ENCODE data around the gene FILIP1L. TPM values are rescaled to one million over a fixed set of nuclear protein-coding genes. Genes with fewer than 3 reads are reported as not detected.

The FILIP1L gene
- total RNA-seq, 1 donor from 2014 or later = 47.0 TPM

DNA sequence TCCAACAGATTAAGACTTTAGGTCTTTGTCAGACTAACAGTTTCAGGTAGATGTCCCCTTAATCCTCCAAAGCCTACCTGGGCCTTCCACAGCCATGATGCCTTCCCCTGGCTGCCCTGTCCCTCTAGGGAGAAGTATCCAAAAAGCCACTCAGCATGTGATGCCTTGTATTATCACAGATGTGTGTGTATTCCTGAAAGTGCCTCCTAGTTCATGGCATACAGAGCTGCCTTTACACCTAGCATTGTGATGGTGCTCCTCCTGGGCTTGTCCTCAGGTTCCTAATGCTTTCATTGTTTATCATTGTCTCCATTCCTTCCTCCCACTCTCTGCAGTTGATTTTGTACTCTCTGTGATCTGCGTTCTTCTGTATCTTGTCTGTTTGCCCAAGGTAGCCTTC, 253.1 kb downstream of the FILIP1L start:
- no peaks in the 10 kb centered on the region for H3K27me3 Mint-ChIP-seq (ENCODE audit: unreplicated experiment)
- H3K27ac Mint-ChIP-seq (ENCODE audit: unreplicated experiment) = peak overlapping the region; percentile 94
- H3K36me3 Mint-ChIP-seq (ENCODE audit: unreplicated experiment) = peaks cover 48% of the 10 kb centered on the region
- DNase-seq (ENCODE audit: extremely low spot score, unreplicated experiment) = no peak
- TF ChIP-seq, protein P1, sequence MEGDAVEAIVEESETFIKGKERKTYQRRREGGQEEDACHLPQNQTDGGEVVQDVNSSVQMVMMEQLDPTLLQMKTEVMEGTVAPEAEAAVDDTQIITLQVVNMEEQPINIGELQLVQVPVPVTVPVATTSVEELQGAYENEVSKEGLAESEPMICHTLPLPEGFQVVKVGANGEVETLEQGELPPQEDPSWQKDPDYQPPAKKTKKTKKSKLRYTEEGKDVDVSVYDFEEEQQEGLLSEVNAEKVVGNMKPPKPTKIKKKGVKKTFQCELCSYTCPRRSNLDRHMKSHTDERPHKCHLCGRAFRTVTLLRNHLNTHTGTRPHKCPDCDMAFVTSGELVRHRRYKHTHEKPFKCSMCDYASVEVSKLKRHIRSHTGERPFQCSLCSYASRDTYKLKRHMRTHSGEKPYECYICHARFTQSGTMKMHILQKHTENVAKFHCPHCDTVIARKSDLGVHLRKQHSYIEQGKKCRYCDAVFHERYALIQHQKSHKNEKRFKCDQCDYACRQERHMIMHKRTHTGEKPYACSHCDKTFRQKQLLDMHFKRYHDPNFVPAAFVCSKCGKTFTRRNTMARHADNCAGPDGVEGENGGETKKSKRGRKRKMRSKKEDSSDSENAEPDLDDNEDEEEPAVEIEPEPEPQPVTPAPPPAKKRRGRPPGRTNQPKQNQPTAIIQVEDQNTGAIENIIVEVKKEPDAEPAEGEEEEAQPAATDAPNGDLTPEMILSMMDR (IDR thresholded peaks at IDR 0.05) = no peak
- H3K9me3 Mint-ChIP-seq (ENCODE audit: unreplicated experiment) = no peaks in the 10 kb centered on the region
- peaks cover 74% of the 10 kb centered on the region for H3K4me1 Mint-ChIP-seq (ENCODE audit: unreplicated experiment)
- peak overlapping the region; percentile 12 for H3K4me3 Mint-ChIP-seq (ENCODE audit: unreplicated experiment)

DNA sequence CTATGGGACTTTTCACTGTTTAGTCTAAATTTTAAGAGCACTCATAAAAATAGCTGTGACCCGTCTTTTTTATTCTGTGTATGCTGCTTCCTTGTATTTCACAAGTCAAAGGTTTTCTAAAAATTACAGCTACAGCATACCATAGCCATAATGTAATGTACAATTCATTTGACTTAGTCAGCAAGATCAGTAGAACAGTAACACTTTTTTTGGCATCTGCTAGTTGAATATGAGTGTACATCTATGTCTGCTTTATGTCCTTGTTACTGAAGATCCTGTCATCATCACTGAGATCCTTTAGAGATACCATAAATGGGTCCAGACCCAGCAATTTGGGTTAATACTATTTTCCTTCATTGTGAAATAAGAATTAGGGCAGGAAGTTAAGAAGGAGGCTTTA, 254.5 kb downstream of the FILIP1L start:
- H3K4me1 Mint-ChIP-seq (ENCODE audit: unreplicated experiment) = peaks cover 71% of the 10 kb centered on the region
- H3K36me3 Mint-ChIP-seq (ENCODE audit: unreplicated experiment) = peaks cover 48% of the 10 kb centered on the region
- H3K9me3 Mint-ChIP-seq (ENCODE audit: unreplicated experiment) = no peaks in the 10 kb centered on the region
- no peaks in the 10 kb centered on the region for H3K27me3 Mint-ChIP-seq (ENCODE audit: unreplicated experiment)
- TF ChIP-seq, protein P1 (IDR thresholded peaks at IDR 0.05) = no peak
- H3K27ac Mint-ChIP-seq (ENCODE audit: unreplicated experiment) = peak overlapping the region; percentile 94
- H3K4me3 Mint-ChIP-seq (ENCODE audit: unreplicated experiment) = peak overlapping the region; percentile 5
- no peak for DNase-seq (ENCODE audit: extremely low spot score, unreplicated experiment)

DNA sequence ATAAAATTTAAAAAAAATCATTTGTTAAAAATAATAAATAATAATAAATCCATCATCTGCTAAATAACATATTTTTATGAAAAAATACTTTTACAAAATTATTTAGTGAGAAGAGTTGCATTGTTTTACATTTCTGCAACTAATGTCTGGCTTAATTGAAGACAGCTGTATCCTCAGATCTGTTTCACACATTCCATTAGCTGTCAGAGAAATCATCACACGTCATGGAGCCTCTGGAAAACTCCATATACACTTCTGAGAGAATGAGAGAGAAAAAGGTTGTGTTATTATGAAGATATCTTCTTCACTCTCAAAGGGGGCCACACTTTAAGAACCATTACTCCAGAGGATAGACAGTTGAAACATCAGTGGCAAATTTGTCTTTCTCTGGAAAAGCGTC, 255.8 kb downstream of the FILIP1L start:
- Mint-ChIP-seq H3K4me1 (ENCODE audit: unreplicated experiment) (peaks cover 67% of the 10 kb centered on the region), H3K27ac (ENCODE audit: unreplicated experiment) (peak overlapping the region; percentile 94), H3K9me3 (ENCODE audit: unreplicated experiment) (no peaks in the 10 kb centered on the region), H3K27me3 (ENCODE audit: unreplicated experiment) (no peaks in the 10 kb centered on the region), H3K4me3 (ENCODE audit: unreplicated experiment) (no peak overlapping the region), H3K36me3 (ENCODE audit: unreplicated experiment) (peaks cover 47% of the 10 kb centered on the region)
- DNase-seq (ENCODE audit: extremely low spot score, unreplicated experiment) = no peak
- TF ChIP-seq, protein P1 (IDR thresholded peaks at IDR 0.05) = no peak

DNA sequence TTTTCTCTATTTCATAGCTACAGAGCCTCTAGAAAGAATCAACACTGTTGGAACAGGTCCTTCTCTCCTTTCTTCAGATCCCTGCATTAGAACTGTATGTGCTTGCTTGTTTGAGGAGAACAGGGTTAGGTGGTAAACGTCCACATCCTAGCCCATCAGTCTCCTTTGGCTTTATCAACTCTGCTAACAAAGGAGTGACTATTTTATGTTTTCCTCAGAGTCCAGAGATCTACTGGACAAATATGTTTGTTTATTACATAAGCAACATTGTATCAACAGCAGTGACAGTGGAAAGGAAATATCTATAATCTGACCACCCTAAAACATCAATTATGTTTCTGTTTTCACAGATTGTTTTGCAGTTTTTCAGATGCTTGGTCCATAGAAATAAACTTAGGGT, 257.0 kb downstream of the FILIP1L start:
- no peak for DNase-seq (ENCODE audit: extremely low spot score, unreplicated experiment)
- H3K4me3 Mint-ChIP-seq (ENCODE audit: unreplicated experiment) = no peak overlapping the region
- no peaks in the 10 kb centered on the region for H3K9me3 Mint-ChIP-seq (ENCODE audit: unreplicated experiment)
- no peak overlapping the region for H3K27ac Mint-ChIP-seq (ENCODE audit: unreplicated experiment)
- TF ChIP-seq, protein P1 (IDR thresholded peaks at IDR 0.05) = no peak
- H3K36me3 Mint-ChIP-seq (ENCODE audit: unreplicated experiment) = peaks cover 45% of the 10 kb centered on the region
- H3K27me3 Mint-ChIP-seq (ENCODE audit: unreplicated experiment) = no peaks in the 10 kb centered on the region
- peaks cover 59% of the 10 kb centered on the region for H3K4me1 Mint-ChIP-seq (ENCODE audit: unreplicated experiment)

DNA sequence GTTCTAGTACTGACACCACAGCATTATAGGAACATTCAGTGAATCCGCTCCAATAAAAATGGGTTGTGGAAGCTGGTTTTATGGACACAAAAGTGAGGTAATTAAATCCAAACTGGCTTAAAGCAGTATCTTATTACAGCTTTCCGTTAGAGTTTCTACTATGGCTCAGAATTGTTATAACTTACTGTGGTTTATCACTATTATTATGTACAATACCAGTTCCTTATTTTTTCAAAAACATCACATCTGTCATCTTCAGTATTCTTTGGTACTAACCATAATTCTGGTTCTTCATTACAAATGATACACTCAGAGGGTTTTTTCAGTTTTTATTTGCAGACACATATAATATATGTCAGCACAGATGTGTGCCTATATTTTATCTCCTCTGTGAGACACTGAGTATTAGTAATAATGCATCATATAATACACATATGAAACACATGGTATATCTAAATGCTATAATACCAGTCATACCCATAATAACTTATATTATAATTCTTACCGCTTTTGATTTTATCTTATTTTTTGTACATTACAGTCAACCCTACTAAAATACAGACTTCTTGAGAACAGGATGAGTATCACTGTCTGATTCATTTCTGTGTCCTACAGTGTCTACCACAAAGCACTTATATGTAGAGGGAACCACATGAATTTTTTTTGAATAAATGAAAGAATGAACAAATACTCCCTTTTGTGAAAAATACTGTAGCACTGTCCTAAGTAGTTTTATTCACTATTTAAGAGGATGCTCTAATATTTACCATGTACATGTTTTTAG, 257.7 kb downstream of the FILIP1L start:
- no peak overlapping the region for H3K4me3 Mint-ChIP-seq (ENCODE audit: unreplicated experiment)
- no peaks in the 10 kb centered on the region for H3K9me3 Mint-ChIP-seq (ENCODE audit: unreplicated experiment)
- TF ChIP-seq, protein P1 (IDR thresholded peaks at IDR 0.05) = no peak
- H3K4me1 Mint-ChIP-seq (ENCODE audit: unreplicated experiment) = peaks cover 52% of the 10 kb centered on the region
- H3K27ac Mint-ChIP-seq (ENCODE audit: unreplicated experiment) = no peak overlapping the region
- no peak for DNase-seq (ENCODE audit: extremely low spot score, unreplicated experiment)
- H3K36me3 Mint-ChIP-seq (ENCODE audit: unreplicated experiment) = peaks cover 48% of the 10 kb centered on the region
- no peaks in the 10 kb centered on the region for H3K27me3 Mint-ChIP-seq (ENCODE audit: unreplicated experiment)
